Right lobe of liver (tissue), 4 donors: ENCODE data around the gene MORC4.

Experiments used
- POLR2A ChIP-seq: fragments of 450-650 bp; IDR thresholded peaks from one replicate; pipeline ENCODE4 v1.6.1; 2017; ENCODE audit warnings: antibody characterized with exemption, mild to moderate bottlenecking
- TF ChIP-seq, protein P1 (sequence below), 4 donors: fragments of 200-600 bp in 3 of 4; fragments of 450-650 bp in 1 of 4; IDR thresholded peaks; one replicate each; pipeline versions ENCODE4 v1.5.1 to v1.8.0; 2016 to 2022; ENCODE audit warnings: antibody characterized with exemption in 4 of 4, mild to moderate bottlenecking in 2 of 4
- donor health status: DM: no; HTN: no; CAD: no.
- donor health status: DM: no; HTN: no; CAD: no.
- donor health status: DM: no; HTN: yes; CAD: no.

DNA sequence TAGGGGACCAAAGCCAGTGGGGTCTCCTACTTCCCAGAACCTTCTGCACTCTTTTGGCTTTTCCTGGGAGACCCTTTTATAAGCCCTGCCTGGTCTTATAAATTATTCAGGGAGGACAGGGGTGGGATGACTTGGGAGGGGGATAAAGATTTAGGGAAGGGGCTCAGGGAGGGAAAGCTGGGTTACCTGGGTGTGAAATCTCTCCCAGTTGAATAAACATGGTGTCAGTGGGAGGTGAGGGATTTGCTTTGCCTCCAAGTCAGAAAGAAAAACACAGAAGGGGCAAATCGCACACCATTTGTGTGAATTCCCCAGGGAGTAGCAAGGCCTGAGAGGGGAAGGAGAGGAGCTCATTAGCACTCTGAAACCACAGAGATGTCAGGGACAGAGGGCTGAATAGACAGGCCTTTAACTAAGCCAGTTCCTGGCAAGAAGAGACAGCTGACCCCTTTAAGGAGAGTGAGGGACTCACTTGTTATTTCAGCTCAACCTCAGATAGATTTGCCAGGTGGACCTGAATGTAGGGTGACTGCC, 96.7 kb downstream of the MORC4 start, which contains the start of gene RIPPLY1:
- TF ChIP-seq, protein P1, sequence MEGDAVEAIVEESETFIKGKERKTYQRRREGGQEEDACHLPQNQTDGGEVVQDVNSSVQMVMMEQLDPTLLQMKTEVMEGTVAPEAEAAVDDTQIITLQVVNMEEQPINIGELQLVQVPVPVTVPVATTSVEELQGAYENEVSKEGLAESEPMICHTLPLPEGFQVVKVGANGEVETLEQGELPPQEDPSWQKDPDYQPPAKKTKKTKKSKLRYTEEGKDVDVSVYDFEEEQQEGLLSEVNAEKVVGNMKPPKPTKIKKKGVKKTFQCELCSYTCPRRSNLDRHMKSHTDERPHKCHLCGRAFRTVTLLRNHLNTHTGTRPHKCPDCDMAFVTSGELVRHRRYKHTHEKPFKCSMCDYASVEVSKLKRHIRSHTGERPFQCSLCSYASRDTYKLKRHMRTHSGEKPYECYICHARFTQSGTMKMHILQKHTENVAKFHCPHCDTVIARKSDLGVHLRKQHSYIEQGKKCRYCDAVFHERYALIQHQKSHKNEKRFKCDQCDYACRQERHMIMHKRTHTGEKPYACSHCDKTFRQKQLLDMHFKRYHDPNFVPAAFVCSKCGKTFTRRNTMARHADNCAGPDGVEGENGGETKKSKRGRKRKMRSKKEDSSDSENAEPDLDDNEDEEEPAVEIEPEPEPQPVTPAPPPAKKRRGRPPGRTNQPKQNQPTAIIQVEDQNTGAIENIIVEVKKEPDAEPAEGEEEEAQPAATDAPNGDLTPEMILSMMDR (IDR thresholded peaks at IDR 0.05), result no peak
- no peak for TF ChIP-seq POLR2A
